HUDEP-2 (cell line): ENCODE measurements around the gene RNF32.
"Not testable (repeated sequence)": the region's sequence is repeated elsewhere in the genome, so short reads cannot be mapped to it uniquely, and the experiment has no call there.

Experiments
- DNase-seq, 76 experiments: peaks; one replicate each; lab custom pipeline; 2025; ENCODE audit not compliant: unreplicated experiment in 76 of 76; lab: John Stamatoyannopoulos, UW

RNF32 gene

DNA sequence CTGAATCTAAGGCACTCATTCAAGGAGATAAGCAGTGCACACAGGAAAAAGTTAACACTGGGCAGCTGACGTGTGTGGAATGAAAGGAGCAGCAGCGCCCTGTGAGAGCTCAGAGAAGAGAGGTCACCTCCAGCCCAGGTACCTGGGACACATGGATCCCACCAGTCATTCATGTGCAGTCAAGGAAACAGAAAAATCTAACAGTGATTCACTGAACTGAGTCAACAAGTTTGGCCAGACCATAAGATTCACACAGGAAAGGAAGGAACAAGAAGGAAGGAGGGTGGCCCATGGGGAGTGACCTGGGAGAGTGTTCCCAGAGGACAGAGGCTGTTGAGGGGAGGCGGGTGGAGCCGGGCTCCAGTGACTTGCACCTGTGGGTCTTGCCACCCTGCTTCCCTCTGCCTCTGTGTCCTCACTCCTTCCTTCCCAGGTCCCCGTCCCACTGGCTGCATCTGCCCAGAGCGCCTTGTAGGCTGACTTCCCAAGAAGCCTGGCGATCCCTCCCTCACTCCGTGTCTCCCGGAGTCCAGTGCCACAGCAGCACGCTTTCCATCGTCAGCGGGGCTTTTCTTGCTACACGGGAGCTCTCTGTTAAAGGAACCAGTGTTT lies 27.7 kb downstream of the RNF32 start:
- no peak for DNase-seq

DNA sequence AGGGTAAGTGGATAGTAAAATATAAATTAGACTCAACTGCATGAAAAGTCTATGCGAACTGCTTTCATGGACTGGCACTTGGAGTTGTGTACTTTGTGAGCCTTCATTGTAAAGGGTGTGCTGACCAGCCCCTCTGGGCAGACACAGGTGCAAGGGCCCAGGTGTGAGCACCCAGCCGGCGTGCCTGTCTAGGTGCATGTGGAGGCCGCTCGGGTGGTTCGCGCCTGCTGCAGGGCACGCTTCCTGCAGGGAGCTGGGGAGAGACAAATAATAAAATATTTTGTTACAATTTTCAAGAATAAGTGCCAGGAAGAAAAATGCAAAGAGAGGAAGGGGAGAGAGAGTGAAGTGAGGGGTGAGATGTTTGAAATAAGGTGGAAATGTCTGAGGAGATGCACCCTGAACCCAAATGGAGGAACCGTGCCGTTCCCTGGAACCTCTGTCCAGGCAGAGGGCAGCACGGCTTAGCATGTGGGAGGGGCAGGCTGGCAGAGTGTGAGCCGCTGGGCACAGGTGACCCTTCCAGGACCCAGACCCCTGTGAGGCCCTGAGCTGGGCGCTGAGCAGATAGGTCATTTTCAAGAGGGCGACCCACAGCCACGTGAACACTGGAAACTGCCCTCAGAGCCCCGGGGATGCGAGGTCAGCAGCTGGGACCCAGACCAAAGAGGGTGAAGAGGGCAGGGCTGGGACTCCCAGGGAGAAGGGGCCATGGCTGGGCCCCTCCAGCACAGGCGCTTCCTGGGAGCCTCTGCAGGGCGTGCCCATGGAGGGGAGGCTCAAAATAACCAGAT lies 28.7 kb downstream of the RNF32 start:
- DNase-seq, result no peak

GRCh38 chr7:156673454-156673853 lies 32.9 kb downstream of the RNF32 start:
- no peak for DNase-seq

- no peak for DNase-seq
Observed at GRCh38 chr7:156673902-156674301, 33.3 kb downstream of the RNF32 start.

DNA sequence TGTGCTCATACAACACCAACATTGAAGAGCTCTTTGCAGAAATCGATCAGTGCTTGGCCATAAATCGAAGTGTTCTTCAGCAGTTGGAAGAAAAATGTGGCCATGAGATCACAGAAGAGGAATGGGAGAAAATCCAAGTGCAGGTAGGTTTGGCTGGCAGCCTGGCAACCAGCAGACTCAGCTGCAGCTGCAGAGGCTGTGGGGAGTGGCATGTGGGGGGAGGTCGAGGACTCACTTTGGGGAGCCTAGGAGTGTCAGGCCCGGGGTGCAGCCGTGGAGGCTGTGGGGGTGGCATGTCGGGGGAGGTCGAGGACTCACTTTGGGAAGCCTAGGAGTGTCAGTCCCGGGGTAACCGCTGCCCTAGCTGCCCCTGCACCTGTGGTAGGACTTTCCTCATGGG lies 35.1 kb downstream of the RNF32 start:
- DNase-seq, result no peak

DNA sequence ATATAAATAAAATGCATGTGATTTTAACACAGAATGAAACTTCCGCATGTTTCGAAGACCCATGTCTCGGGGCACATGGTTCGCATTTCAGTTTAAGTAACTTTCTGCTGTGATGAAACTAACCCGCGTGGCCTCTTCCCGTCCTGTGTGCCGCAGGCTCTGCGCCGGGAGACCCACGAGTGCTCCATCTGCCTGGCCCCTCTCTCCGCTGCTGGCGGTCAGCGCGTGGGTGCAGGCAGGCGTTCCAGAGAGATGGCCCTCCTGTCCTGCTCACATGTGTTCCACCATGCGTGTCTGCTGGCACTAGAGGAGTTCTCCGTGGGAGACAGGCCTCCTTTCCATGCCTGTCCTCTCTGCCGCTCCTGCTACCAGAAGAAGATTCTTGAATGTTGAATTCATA lies 35.7 kb downstream of the RNF32 start:
- DNase-seq, result no peak

- no peak for DNase-seq
Observed at GRCh38 chr7:156677374-156678054, 36.9 kb downstream of the RNF32 start.

DNA sequence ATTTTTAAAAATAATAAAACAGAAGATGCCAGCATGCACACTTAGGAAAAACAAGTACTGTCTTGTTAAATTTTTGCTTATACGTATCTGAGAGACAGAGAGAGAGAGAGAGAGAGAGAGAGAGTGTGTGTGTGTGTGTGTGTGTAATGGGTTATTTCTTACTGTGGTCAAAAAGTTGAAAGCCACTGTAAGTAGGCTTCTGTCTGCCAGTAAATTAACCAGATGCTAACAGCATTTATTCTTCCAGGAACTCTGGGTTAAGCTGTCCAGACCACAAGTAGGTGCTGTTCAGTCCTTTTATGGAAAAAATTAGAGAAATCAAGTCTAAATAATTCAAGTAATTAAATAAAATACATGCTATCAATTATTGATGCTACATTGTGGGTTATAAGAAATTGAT lies 39.7 kb downstream of the RNF32 start:
- DNase-seq, result no peak

DNA sequence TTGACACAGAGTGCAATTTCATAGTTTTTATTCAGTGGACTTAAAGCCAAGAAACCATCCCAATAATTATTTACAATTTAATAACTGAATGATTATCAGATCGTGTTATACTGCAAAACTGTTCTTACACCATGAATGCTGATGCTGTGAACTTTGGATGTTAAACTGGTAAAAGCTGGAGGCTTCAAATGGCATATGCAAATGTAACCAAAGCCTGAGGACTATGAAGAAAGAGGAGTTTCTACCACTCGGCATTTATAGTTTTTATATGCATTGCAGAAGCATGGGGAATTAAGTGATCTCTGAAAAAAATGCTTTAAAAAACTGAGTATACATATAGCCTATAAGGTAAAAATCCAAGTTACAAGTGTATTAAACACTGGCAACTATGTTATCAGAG lies 42.4 kb downstream of the RNF32 start:
- no peak for DNase-seq

GRCh38 chr7:156684251-156684650 lies 43.7 kb downstream of the RNF32 start:
- DNase-seq, result no peak

DNA sequence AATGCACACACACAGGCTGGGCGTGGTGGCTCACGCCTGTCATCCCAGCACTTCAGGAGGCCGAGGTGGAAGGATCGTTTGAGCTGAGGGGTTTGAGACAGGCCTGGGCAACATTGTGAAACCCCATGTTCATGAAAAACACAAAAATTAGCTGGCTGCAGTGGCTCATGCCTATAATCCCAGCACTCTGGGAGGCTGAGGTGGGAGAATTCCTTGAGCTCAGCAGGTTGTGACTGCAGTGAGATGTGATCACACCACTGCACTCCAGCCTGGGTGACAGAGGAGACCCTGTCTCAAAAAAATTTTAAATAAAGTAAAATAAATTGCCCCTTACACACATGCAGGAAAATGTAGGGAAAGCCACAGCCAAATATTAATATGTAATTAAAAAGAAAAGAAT lies 44.1 kb downstream of the RNF32 start:
- no peak for DNase-seq

- DNase-seq, result no peak
Observed at GRCh38 chr7:156691764-156692163, 51.2 kb downstream of the RNF32 start.

DNA sequence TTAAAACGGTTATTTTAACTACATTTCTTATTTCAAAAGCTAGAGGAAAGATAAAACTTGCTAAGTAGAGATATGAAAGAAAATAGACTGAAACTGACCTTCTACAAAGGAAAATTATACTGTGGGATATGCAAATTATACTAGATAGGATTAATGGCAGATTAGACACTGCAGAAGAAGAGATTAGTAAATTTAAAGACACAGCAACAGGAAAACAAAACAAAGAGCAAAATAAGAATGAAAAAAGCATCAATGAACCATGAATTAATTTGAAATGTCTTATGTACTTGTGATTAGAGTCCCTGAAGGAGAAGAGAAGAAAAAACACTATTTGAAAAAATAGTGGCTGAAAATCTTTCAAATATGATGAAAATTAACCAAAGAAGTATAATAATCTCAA lies 52.3 kb downstream of the RNF32 start:
- no peak for DNase-seq

GRCh38 chr7:156693627-156694026 lies 53.1 kb downstream of the RNF32 start:
- DNase-seq, result no peak

DNA sequence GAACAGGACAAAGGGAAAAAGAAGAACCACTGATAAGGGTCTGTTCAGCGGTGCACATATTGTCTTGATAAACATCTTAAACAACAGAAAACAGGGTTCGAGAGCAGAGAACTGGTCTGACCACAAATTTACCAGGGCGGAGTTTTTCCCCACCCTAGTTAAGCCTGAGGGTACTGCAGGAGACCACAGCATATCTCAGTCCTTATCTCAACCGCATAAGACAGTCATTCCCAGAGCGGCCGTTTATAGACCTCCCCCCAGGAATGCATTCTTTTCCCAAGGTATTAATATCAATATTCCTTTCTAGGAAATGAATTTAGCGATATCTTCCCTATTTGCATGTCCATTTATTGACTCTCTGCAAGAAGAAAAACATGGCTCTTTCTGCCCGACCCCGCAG lies 56.7 kb downstream of the RNF32 start:
- peak in 1 of 76 experiments; percentile 10 for DNase-seq

- DNase-seq, result not testable (repeated sequence)
Observed at GRCh38 chr7:156698512-156698911, 57.9 kb downstream of the RNF32 start.

GRCh38 chr7:156701787-156702186 lies 61.2 kb downstream of the RNF32 start:
- DNase-seq, result not testable (repeated sequence)

GRCh38 chr7:156702399-156702798 lies 61.8 kb downstream of the RNF32 start:
- no peak for DNase-seq

DNA sequence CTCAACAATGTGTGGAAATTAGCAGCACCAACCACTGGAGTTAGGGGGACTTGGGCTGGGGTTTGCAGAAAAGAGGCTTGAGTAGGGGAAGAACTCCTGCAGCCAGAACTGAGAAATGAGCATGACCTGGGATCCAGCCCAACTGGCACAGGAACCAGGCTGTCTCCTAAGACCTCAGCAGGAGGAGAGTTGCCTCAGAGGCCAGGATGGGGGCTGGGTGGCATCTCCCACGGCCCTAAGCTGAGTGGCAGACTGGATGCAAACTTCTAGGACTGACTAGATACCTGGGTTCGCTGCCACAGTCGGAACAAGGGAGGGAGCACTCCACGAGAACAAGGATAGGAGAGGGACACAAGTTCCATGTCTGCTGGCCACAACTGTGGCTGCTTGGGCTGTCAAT lies 62.6 kb downstream of the RNF32 start:
- no peak for DNase-seq

DNA sequence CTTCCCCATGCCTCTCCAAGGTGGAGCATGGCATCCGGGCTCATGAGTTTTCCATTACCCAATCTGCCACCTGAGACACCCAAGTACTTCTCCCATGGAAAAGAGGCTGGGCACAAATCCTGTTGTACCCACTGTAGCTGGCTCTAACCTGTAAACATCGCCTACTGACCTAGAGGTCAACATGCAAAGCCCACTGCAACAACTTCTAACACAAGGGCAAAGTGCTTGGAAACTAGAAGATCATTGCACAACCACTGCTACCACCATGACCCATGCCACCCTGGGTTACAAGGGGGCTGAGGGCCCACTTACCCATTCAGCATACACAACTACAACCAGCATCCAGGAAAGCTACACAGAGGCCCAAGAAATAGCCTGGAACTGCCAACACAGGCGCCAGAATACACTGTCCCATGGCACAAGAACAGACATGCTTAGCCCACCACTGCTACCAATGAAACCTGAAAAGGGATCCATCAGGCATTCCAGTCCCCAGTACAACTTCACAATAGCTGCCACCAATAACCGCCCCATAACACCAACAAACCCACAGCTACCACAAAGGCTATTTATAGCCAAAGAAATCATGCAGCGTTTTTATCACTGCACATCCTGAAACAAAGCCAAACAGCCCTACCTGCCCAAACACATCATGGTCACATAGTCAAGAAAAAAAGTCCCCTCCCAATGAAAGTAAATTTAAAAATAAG lies 63.4 kb downstream of the RNF32 start:
- DNase-seq, result no peak
